Kidney (tissue), 14 donors: ENCODE measurements around the gene PHTF2. TPM values are rescaled to one million over a fixed set of nuclear protein-coding genes. Genes with fewer than 3 reads are reported as not detected.

ENCODE experiments used
- DNase-seq, 5 donors: peaks; one replicate each; pipeline ENCODE4 v3.0.0-alpha.2; 2013 to 2020
- FAIRE-seq: peaks from 2 replicates; lab custom pipeline; 2012; peaks lifted over from hg19 to GRCh38; lab: Jason Lieb, UNC
- H3K27ac ChIP-seq, 2 donors: one replicate each; pipeline ENCODE4 v1.7.0; 2013; ENCODE audit warnings: low read depth in 2 of 2, low read length in 2 of 2, inconsistent platforms in 1 of 2
- H3K27me3 ChIP-seq: one replicate; pipeline ENCODE4 v1.7.1; 2013; ENCODE audit warnings: low read length, inconsistent platforms; ENCODE audit not compliant: control insufficient read depth, insufficient read depth
- H3K36me3 ChIP-seq, 3 donors: one replicate each; pipeline versions ENCODE4 v1.7.0 to v1.7.1; 2013; ENCODE audit warnings: low read length in 3 of 3, control low read depth in 1 of 3, inconsistent platforms in 1 of 3; ENCODE audit not compliant: insufficient read depth in 3 of 3, control insufficient read depth in 2 of 3
- H3K4me1 ChIP-seq, 3 donors: one replicate each; pipeline versions ENCODE4 v1.7.0 to v1.7.1; 2013; ENCODE audit warnings: low read length in 3 of 3, inconsistent platforms in 1 of 3, low read depth in 1 of 3; ENCODE audit not compliant: control insufficient read depth in 2 of 3, insufficient read depth in 2 of 3
- H3K4me3 ChIP-seq, 3 donors: one replicate each; pipeline versions ENCODE4 v1.7.0 to v1.8.1; 2013; ENCODE audit warnings: low read length in 3 of 3, control low read depth in 1 of 3, inconsistent platforms in 1 of 3
- H3K9ac ChIP-seq, 3 donors: one replicate each; pipeline versions ENCODE4 v1.7.0 to v1.7.1; 2013; ENCODE audit warnings: low read length in 3 of 3, control low read depth in 1 of 3, inconsistent platforms in 1 of 3
- H3K9me3 ChIP-seq, 3 donors: one replicate each; pipeline versions ENCODE4 v1.7.0 to v1.7.1; 2013; ENCODE audit warnings: low read length in 3 of 3, control low read depth in 1 of 3, inconsistent platforms in 1 of 3; ENCODE audit not compliant: control insufficient read depth in 2 of 3, insufficient read depth in 1 of 3
- intact Hi-C: fragments of 100-400 bp; cut with DNase I; formaldehyde crosslinking; loops from one replicate; pipeline ENCODE4 v1.11.1; 2022
- polyA plus RNA-seq: library from polyadenylated mRNA; stranded (reverse); fragments of 350-450 nt; fragmentation: Illumina TruSeq; extraction: RNeasy Lipid Tissue Mini Kit (QIAGEN cat#74804); gene quantifications from one replicate; pipeline ENCODE4 v1.2.3, GENCODE V29; 2014; ENCODE audit warnings: low read depth, low replicate concordance; ENCODE audit not compliant: insufficient read depth
- total RNA-seq: library from RNA; stranded (reverse); fragmentation: NEBNext Ultra II Directional; extraction: Animal tissue kit (Norgen Biotek cat#: 25700); gene quantifications from one replicate; pipeline ENCODE4 v1.2.1, GENCODE V29; 2021
- TF ChIP-seq, protein P1 (sequence below): IDR thresholded peaks from 3 replicates; pipeline ENCODE4 v1.5.1; 2012; ENCODE audit warnings: mild to moderate bottlenecking, moderate library complexity, borderline replicate concordance; ENCODE audit not compliant: insufficient read depth; ENCODE audit errors: extremely low read depth
- donor health status: control.
- donor health status: control.
- donor health status: control.
- donor health status: control.
- donor health status: control.
- donor health status: DM: yes; HTN: yes; CAD: no.
- donor health status: Normal renal cell carcinoma (clear cell type).

PHTF2 gene
- total and polyA plus RNA-seq, 2 donors from 2014 or later: 6.0 to 13.8 TPM

DNA sequence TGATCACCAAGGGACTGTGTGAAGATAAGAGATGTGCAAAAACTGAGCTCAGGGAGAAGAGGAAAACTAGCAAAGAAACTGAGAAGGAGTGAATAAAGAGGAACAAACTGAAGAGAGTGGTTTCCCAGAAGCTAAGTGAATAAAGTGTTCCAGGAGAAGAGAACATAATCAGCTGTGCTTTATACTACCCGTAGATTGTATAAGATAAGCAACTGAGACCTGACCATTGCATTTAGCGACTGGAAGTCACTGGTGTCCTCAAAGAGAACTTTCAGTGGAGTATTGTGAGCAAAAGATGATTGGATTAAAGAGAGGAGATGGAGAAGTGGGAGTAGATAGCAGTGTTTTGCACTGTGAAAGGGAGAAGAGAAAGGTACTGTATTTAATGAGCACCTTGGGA is 14.6 kb downstream of the PHTF2 start:
- Histone ChIP-seq H3K27ac (no peak overlapping the region), H3K9ac (no peak overlapping the region), H3K4me3 (no peak overlapping the region), H3K36me3 (peaks cover 0 to 3% (median 0%) of the 10 kb centered on the region in 3 donors), H3K27me3 (no peaks in the 10 kb centered on the region), H3K9me3 (no peaks in the 10 kb centered on the region), H3K4me1 (no peaks in the 10 kb centered on the region)
- intact Hi-C loops: no loop called here
- FAIRE-seq (no peak), DNase-seq (no peak)
- TF ChIP-seq, protein P1, sequence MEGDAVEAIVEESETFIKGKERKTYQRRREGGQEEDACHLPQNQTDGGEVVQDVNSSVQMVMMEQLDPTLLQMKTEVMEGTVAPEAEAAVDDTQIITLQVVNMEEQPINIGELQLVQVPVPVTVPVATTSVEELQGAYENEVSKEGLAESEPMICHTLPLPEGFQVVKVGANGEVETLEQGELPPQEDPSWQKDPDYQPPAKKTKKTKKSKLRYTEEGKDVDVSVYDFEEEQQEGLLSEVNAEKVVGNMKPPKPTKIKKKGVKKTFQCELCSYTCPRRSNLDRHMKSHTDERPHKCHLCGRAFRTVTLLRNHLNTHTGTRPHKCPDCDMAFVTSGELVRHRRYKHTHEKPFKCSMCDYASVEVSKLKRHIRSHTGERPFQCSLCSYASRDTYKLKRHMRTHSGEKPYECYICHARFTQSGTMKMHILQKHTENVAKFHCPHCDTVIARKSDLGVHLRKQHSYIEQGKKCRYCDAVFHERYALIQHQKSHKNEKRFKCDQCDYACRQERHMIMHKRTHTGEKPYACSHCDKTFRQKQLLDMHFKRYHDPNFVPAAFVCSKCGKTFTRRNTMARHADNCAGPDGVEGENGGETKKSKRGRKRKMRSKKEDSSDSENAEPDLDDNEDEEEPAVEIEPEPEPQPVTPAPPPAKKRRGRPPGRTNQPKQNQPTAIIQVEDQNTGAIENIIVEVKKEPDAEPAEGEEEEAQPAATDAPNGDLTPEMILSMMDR: no peak

DNA sequence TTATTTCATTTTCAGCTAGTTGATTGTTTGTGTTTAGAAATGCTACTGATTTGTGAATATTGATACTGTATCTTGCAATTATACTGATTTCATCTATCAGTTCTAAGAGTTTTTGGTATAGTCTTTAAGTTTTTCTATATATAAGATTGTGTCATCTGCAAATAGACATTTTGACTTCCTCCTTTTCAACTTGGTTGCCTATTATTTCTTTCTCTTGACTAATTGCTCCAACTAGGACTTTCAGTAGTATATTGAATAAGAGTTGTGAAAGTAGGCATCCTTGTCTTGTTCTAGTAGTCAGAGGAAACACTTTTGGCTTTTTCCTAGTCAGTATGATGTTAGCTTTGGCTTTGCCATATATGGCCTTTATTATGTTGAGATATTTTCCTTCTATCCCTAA is 20.4 kb downstream of the PHTF2 start:
- no peak for DNase-seq
- no peak overlapping the region for H3K27ac ChIP-seq
- no peak overlapping the region for H3K4me3 ChIP-seq
- intact Hi-C loops: no loop called here
- peaks cover 0 to 3% (median 0%) of the 10 kb centered on the region in 3 donors for H3K36me3 ChIP-seq
- no peak overlapping the region for H3K9ac ChIP-seq
- peaks cover 1 to 31% (median 6%) of the 10 kb centered on the region in 3 donors for H3K9me3 ChIP-seq
- no peaks in the 10 kb centered on the region for H3K27me3 ChIP-seq
- TF ChIP-seq, protein P1: no peak
- H3K4me1 ChIP-seq: no peaks in the 10 kb centered on the region
- no peak for FAIRE-seq

DNA sequence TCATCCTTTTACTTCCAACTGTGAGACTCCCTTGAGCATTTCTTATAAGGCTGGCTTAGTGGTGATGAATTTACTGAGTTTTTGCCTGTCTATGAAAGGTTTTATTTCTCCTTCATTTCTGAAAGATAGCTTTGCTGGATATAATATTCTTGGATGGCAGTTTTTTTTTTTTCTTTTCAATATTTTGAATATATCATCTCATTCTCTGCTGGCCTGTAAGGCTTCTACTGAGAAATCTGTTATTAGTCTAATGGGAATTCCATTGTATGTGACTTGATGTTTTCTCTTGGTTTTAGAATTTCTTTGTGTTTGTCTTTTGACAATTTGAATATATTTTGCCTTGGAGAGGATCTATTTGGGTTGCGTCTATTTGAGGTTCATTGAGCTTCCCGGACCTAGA is 22.4 kb downstream of the PHTF2 start:
- TF ChIP-seq, protein P1: no peak
- Histone ChIP-seq H3K27ac (no peak overlapping the region), H3K9ac (no peak overlapping the region), H3K9me3 (peaks cover 1 to 35% (median 6%) of the 10 kb centered on the region in 3 donors), H3K4me3 (no peak overlapping the region), H3K4me1 (no peaks in the 10 kb centered on the region), H3K27me3 (no peaks in the 10 kb centered on the region), H3K36me3 (peaks cover 0 to 3% (median 0%) of the 10 kb centered on the region in 3 donors)
- DNase-seq: no peak
- no peak for FAIRE-seq
- intact Hi-C loops: no loop called here

DNA sequence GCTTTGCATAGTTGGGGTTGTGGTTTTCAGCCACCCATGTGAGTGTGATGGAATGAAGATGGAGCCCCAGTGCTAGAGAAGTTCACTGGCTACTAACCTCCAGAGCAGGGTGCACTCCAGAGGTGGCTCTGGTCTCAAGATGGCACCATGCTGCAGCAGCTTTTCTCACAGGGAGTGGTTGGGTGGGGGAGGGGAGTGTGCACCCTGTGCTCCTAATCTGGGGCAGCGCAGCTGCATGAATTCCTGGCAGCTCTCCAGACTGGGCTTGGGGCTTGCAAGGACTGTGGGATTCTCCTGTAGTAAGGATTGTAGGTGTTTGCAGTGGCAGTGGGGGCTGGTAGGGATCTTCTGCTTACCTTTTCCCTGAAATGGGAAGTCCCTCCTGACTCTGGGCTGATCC is 23.7 kb downstream of the PHTF2 start:
- Histone ChIP-seq H3K4me1 (no peaks in the 10 kb centered on the region), H3K36me3 (no peaks in the 10 kb centered on the region), H3K27me3 (no peaks in the 10 kb centered on the region), H3K9me3 (peaks cover 1 to 35% (median 6%) of the 10 kb centered on the region in 3 donors), H3K27ac (no peak overlapping the region), H3K4me3 (no peak overlapping the region), H3K9ac (no peak overlapping the region)
- intact Hi-C loops: no loop called here
- DNase-seq (no peak), FAIRE-seq (no peak)
- TF ChIP-seq, protein P1: no peak
